WTC11 (cell line): ENCODE measurements around the gene NRXN3. TPM values are rescaled to one million over a fixed set of nuclear protein-coding genes. Genes with fewer than 3 reads are reported as not detected.

Experiments
- ATAC-seq: fragments of 200-7000 bp; cut with Tn5 transposase; 2 replicates; pipeline ENCODE4 v1.10.0; 2021; ENCODE audit warnings: mild to moderate bottlenecking, moderate library complexity
- CTCF ChIA-PET: fragments of 300-600 bp; sonication (Branson Sonifier 250); formaldehyde crosslinking; loops from one replicate; lab custom pipeline; 2021; ENCODE audit warnings: antibody characterized with exemption; lab: Charles Lee
- POLR2A ChIA-PET: fragments of 350-600 bp; sonication (Branson Sonifier 250); formaldehyde crosslinking; loops from one replicate; lab custom pipeline; 2021; ENCODE audit warnings: antibody characterized with exemption; lab: Charles Lee
- DNase-seq: peaks from one replicate; pipeline ENCODE4 v3.0.0; 2021; ENCODE audit warnings: low spot score
- H3K27ac Mint-ChIP-seq: 2 replicates; pipeline ENCODE4 v1.8.0; 2021; ENCODE audit warnings: mixed read lengths
- H3K27me3 Mint-ChIP-seq: 2 replicates; pipeline ENCODE4 v1.8.0; 2021; ENCODE audit warnings: low read depth, mild to moderate bottlenecking, moderate library complexity, mixed read lengths
- H3K36me3 Mint-ChIP-seq: 2 replicates; pipeline ENCODE4 v1.8.0; 2021; ENCODE audit warnings: mixed read lengths
- H3K4me1 Mint-ChIP-seq: 2 replicates; pipeline ENCODE4 v1.8.0; 2022; ENCODE audit warnings: mixed read lengths
- H3K4me3 Mint-ChIP-seq: 2 replicates; pipeline ENCODE4 v1.8.0; 2021; ENCODE audit warnings: mild to moderate bottlenecking, moderate library complexity, mixed read lengths
- H3K9me3 Mint-ChIP-seq: 2 replicates; pipeline ENCODE4 v1.8.0; 2021; ENCODE audit warnings: mixed read lengths
- CREB1 ChIP-seq: sonication (generic); formaldehyde crosslinking; IDR thresholded peaks from 2 replicates; pipeline ENCODE4 v1.8.0; 2023; ENCODE audit warnings: mild to moderate bottlenecking, missing genetic modification reagents
- GTF2I ChIP-seq: fragments of 250-450 bp; sonication (Bioruptor Pico); conservative IDR thresholded peaks from 2 replicates; pipeline ENCODE4 v1.4.0; 2021; ENCODE audit warnings: mild to moderate bottlenecking
- IRF2 ChIP-seq: sonication (generic); formaldehyde crosslinking; IDR thresholded peaks from 2 replicates; pipeline ENCODE4 v1.8.0; 2022; ENCODE audit warnings: low read depth, missing genetic modification reagents, borderline replicate concordance
- MXD4 ChIP-seq: fragments of 250-450 bp; sonication (Bioruptor Pico); IDR thresholded peaks from 2 replicates; pipeline ENCODE4 v1.8.0; 2021; ENCODE audit warnings: mild to moderate bottlenecking, moderate library complexity, borderline replicate concordance
- NR3C1 ChIP-seq: sonication (generic); formaldehyde crosslinking; conservative IDR thresholded peaks from 2 replicates; pipeline ENCODE4 v1.8.1; 2023; ENCODE audit warnings: low read depth, mild to moderate bottlenecking, missing genetic modification reagents
- ZNF396 ChIP-seq: fragments of 250-450 bp; sonication (Bioruptor Pico); IDR thresholded peaks from 2 replicates; pipeline ENCODE4 v1.8.0; 2021; ENCODE audit warnings: mild to moderate bottlenecking, moderate library complexity, borderline replicate concordance
- ZNF671 ChIP-seq: fragments of 250-450 bp; sonication (Bioruptor Pico); IDR thresholded peaks from 2 replicates; pipeline ENCODE4 v1.8.0; 2021; ENCODE audit warnings: mild to moderate bottlenecking
- total RNA-seq: library from RNA; stranded (reverse); gene quantifications from 3 replicates; pipeline ENCODE4 v1.2.3, GENCODE V29; 2021
- TF ChIP-seq, protein P1 (sequence below): sonication (generic); formaldehyde crosslinking; IDR thresholded peaks from 2 replicates; pipeline ENCODE4 v1.8.1; 2023; ENCODE audit warnings: mild to moderate bottlenecking, moderate library complexity, missing genetic modification reagents
- TF ChIP-seq, protein P2 (sequence below): fragments of 250-450 bp; sonication (Bioruptor Pico); IDR thresholded peaks from 2 replicates; pipeline ENCODE4 v1.9.0; 2021; ENCODE audit warnings: moderate library complexity, mild to moderate bottlenecking, inconsistent platforms, borderline replicate concordance
- TF ChIP-seq, protein P3 (sequence below): fragments of 250-450 bp; sonication (Bioruptor Pico); IDR thresholded peaks from 2 replicates; pipeline ENCODE4 v2.1.2; 2022; ENCODE audit warnings: mild to moderate bottlenecking, moderate library complexity
- TF ChIP-seq, protein P4 (sequence below): sonication (generic); formaldehyde crosslinking; IDR thresholded peaks from 2 replicates; pipeline ENCODE4 v1.8.1; 2023; ENCODE audit warnings: mild to moderate bottlenecking, missing genetic modification reagents, borderline replicate concordance
- TF ChIP-seq, protein P5 (sequence below): fragments of 250-450 bp; sonication (Bioruptor Pico); IDR thresholded peaks from 2 replicates; pipeline ENCODE4 v1.9.0; 2021; ENCODE audit warnings: mild to moderate bottlenecking

NRXN3 gene
- total RNA-seq, 1 experiment from 2014 or later, result 3.0 TPM

DNA sequence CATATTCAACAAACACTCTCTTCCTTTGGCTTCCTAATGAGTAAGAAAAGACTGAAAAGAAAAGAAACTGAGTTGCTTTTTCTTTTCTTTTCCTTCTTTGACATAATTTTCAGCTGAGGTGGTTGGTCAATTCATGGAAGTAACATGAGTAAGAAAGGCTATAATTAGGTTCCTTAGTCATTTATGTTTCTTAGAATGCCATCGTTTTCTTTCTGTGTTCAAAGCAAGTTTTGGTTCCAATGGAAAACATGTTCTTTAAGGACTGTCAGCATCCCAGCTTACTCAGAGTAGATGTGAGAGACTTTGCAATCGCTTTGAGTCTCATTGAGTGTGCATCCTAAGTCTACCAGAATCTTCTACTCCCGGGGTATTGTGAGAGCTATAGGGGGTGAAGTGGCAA lies 1158.7 kb downstream of the NRXN3 start:
- no peak overlapping the region for H3K27ac Mint-ChIP-seq
- ChIA-PET CTCF (interaction anchor here (0.6 kb wide), 1 partner anchor 36 kb away, joined by 4 read pairs; no protein-coding TSS in a partner anchor), POLR2A (no interaction called here)
- DNase-seq, result no peak
- TF ChIP-seq ZNF671 (CRISPR knock-in tag) (no peak), CREB1 (CRISPR knock-in tag) (no peak), IRF2 (no peak), NR3C1 (CRISPR knock-in tag) (no peak)
- H3K9me3 Mint-ChIP-seq, result peaks cover 13% of the 10 kb centered on the region; the same call in 1 of the 2 replicates
- H3K36me3 Mint-ChIP-seq, result peaks cover 5% of the 10 kb centered on the region; the same call in 1 of the 2 replicates
- H3K4me1 Mint-ChIP-seq, result peaks cover 27% of the 10 kb centered on the region
- H3K4me3 Mint-ChIP-seq, result no peak overlapping the region
- peaks cover 34% of the 10 kb centered on the region for H3K27me3 Mint-ChIP-seq
- no peak for ATAC-seq

DNA sequence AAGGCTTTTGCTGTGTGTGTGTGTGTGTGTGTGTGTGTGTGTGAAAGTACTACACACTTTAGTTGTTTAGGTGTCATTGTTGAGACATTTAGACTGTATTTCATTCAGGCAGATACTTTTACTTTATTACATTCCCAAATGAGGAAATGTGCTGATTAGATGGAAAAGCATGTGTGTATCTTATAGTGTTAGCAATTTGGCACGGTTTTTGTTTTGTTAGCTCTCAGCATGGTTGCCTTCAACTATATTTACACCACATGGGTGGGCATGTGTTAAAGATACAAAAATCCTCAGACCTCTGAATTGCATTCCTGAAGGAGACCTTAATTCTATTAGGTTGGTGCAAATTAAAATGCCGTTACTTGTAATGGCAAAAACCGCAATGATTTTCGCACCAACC lies 1161.7 kb downstream of the NRXN3 start:
- no peak overlapping the region for H3K4me3 Mint-ChIP-seq
- no peak for DNase-seq
- no peak for ATAC-seq
- peaks cover 5% of the 10 kb centered on the region; the same call in 1 of the 2 replicates for H3K36me3 Mint-ChIP-seq
- H3K27ac Mint-ChIP-seq, result no peak overlapping the region
- H3K9me3 Mint-ChIP-seq, result peaks cover 16% of the 10 kb centered on the region
- ChIA-PET CTCF (no interaction called here), POLR2A (no interaction called here)
- peaks cover 42% of the 10 kb centered on the region for H3K27me3 Mint-ChIP-seq
- peaks cover 43% of the 10 kb centered on the region for H3K4me1 Mint-ChIP-seq
- no peak for TF ChIP-seq GTF2I (CRISPR knock-in tag)
- no peak for TF ChIP-seq ZNF396 (CRISPR knock-in tag)
- TF ChIP-seq, protein P1, sequence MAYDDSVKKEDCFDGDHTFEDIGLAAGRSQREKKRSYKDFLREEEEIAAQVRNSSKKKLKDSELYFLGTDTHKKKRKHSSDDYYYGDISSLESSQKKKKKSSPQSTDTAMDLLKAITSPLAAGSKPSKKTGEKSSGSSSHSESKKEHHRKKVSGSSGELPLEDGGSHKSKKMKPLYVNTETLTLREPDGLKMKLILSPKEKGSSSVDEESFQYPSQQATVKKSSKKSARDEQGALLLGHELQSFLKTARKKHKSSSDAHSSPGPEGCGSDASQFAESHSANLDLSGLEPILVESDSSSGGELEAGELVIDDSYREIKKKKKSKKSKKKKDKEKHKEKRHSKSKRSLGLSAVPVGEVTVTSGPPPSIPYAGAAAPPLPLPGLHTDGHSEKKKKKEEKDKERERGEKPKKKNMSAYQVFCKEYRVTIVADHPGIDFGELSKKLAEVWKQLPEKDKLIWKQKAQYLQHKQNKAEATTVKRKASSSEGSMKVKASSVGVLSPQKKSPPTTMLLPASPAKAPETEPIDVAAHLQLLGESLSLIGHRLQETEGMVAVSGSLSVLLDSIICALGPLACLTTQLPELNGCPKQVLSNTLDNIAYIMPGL (CRISPR knock-in tag), result no peak
- TF ChIP-seq, protein P2, sequence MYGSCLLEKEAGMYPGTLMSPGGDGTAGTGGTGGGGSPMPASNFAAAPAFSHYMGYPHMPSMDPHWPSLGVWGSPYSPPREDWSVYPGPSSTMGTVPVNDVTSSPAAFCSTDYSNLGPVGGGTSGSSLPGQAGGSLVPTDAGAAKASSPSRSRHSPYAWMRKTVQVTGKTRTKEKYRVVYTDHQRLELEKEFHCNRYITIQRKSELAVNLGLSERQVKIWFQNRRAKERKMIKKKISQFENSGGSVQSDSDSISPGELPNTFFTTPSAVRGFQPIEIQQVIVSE (CRISPR knock-in tag), result no peak
- TF ChIP-seq MXD4 (CRISPR knock-in tag), result no peak
- TF ChIP-seq, protein P3, sequence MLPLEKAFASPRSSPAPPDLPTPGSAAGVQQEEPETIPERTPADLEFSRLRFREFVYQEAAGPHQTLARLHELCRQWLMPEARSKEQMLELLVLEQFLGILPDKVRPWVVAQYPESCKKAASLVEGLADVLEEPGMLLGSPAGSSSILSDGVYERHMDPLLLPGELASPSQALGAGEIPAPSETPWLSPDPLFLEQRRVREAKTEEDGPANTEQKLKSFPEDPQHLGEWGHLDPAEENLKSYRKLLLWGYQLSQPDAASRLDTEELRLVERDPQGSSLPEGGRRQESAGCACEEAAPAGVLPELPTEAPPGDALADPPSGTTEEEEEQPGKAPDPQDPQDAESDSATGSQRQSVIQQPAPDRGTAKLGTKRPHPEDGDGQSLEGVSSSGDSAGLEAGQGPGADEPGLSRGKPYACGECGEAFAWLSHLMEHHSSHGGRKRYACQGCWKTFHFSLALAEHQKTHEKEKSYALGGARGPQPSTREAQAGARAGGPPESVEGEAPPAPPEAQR, result no peak

DNA sequence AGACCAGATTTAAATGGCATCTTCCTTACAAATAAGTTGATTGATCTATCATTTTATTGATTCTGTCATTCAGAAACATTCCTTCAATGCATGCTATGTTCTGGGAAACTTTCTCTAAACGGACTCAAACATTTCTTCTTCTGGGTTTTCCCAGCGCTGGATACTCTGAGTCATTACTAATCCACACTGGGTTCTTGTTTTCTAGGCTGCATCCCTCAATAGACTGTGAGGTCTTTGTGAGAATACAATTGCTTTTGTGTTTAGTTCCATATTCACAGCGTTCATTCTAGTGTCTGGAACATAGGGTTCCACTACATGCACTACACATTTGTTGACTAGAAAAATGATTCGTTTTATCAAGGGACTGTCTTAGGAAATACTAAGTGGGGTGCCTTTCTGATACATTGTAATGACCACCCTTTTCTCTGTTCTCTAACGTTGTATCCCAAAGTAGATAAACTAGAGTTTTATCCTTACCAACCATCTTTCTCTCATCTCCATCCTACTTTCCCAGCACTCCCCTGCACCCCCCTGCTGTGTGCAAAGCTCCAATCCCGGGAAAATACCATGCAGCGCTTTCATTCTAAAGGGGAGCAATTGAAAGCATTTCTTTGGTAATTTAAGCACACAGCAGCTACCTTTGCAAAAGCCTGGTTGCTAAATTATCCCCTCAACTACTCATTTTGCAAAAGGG lies 1162.5 kb downstream of the NRXN3 start:
- ATAC-seq (peak; percentile 60), DNase-seq (peak; percentile 26)
- TF ChIP-seq, protein P4, sequence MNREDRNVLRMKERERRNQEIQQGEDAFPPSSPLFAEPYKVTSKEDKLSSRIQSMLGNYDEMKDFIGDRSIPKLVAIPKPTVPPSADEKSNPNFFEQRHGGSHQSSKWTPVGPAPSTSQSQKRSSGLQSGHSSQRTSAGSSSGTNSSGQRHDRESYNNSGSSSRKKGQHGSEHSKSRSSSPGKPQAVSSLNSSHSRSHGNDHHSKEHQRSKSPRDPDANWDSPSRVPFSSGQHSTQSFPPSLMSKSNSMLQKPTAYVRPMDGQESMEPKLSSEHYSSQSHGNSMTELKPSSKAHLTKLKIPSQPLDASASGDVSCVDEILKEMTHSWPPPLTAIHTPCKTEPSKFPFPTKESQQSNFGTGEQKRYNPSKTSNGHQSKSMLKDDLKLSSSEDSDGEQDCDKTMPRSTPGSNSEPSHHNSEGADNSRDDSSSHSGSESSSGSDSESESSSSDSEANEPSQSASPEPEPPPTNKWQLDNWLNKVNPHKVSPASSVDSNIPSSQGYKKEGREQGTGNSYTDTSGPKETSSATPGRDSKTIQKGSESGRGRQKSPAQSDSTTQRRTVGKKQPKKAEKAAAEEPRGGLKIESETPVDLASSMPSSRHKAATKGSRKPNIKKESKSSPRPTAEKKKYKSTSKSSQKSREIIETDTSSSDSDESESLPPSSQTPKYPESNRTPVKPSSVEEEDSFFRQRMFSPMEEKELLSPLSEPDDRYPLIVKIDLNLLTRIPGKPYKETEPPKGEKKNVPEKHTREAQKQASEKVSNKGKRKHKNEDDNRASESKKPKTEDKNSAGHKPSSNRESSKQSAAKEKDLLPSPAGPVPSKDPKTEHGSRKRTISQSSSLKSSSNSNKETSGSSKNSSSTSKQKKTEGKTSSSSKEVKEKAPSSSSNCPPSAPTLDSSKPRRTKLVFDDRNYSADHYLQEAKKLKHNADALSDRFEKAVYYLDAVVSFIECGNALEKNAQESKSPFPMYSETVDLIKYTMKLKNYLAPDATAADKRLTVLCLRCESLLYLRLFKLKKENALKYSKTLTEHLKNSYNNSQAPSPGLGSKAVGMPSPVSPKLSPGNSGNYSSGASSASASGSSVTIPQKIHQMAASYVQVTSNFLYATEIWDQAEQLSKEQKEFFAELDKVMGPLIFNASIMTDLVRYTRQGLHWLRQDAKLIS (CRISPR knock-in tag), result no peak
- TF ChIP-seq, protein P5, sequence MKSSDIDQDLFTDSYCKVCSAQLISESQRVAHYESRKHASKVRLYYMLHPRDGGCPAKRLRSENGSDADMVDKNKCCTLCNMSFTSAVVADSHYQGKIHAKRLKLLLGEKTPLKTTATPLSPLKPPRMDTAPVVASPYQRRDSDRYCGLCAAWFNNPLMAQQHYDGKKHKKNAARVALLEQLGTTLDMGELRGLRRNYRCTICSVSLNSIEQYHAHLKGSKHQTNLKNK (CRISPR knock-in tag), result peak; percentile 28; the same call in 1 of the 2 replicates
- peaks cover 5% of the 10 kb centered on the region for H3K36me3 Mint-ChIP-seq
- peaks cover 38% of the 10 kb centered on the region for H3K4me1 Mint-ChIP-seq
- H3K27me3 Mint-ChIP-seq, result peaks cover 50% of the 10 kb centered on the region
- CTCF ChIA-PET, result no interaction called here
- POLR2A ChIA-PET, result no interaction called here
- H3K4me3 Mint-ChIP-seq, result peak overlapping the region; percentile 42
- H3K9me3 Mint-ChIP-seq, result peaks cover 10% of the 10 kb centered on the region
- no peak overlapping the region; the same call in 1 of the 2 replicates for H3K27ac Mint-ChIP-seq
